ENCODE measurements around the gene MLF2. TPM values are rescaled to one million over a fixed set of nuclear protein-coding genes. Genes with fewer than 3 reads are reported as not detected.

MLF2 gene, protein sequence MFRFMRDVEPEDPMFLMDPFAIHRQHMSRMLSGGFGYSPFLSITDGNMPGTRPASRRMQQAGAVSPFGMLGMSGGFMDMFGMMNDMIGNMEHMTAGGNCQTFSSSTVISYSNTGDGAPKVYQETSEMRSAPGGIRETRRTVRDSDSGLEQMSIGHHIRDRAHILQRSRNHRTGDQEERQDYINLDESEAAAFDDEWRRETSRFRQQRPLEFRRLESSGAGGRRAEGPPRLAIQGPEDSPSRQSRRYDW
- 196 and 281 TPM in 2 replicates for total RNA-seq

DNA sequence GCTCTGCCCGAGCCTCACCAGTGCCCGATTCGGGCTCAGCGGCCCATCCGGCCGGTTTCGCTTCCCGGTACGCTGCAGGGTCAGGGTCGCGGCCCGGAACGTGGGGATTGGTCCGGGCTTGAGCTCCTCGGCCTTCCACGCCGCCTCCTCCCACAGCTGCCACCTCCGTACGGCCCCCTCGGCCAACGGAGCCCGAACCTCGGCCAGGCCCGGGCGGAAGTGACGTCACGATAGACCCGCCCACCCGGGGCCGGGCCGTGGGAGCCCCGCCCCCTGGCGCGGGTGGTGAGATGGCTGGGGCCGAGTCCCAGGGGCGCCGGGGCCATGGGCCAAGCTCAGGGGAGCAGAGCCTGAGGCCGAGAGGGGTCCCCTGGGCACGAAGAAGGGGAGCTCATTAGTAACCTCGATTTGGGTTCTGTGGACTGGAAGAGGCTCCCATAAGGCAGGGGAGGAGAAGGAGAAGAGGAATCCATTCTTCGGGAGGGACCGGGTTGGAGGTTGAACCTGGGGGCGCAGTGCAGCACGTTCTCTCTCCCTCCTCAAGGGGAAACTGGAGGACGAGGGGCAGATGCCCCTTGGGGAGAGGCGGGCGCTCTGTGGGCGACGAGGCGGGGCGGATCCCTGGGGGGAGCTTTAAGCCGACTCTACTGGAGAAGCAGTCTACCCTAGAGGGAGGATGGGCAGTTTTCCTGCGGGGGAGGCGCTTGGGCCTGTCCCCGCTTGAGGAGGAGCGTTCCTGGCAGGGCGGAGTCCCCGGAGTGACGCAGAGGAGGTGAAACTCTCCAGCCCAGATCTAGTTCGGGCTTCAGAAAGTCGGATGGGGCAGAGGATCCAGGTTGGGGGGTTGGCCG lies at the start of gene MLF2:
Gene MLF2, minus strand, starts transcription at position 221 of the 851 bp plus-strand sequence. CDS start 807 bp downstream, outside the sequence.

DNA sequence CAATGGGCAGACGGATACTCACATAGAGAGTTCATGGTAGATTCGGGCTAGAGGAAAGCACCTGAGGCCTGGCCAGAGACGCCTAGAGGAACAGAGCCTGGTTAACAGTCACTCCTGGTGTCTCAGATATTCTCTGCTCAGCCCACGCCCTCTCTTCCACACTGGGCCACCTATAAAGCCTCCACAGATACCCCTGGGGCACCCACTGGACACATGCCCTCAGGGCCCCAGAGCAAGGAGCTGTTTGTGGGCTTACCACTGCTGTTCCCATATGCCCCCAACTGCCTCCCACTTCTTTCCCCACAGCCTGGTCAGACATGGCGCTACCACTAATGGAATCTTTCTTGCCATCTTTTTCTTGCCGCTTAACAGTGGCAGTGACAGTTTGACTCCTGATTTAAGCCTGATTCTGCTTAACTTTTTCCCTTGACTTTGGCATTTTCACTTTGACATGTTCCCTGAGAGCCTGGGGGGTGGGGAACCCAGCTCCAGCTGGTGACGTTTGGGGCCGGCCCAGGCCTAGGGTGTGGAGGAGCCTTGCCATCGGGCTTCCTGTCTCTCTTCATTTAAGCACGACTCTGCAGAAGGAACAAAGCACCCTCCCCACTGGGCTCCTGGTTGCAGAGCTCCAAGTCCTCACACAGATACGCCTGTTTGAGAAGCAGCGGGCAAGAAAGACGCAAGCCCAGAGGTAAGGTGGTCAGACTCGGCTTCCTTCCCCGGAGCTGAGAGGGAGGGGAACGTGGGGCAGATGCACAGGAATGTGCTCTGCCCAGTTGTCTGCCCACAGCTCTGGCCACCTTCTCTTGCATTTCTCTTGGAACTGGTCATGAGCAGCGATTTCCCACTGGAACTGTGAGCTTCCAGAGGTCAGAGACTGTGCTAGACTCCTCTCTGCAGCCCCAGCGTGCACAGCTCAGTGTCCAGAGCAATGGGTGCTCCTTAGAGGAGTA lies 36.3 kb upstream of the MLF2 start, which contains the start of gene CD4:
Gene CD4, plus strand, starts transcription at position 557 of the 953 bp plus-strand sequence. CDS start 10,611 bp downstream, outside the sequence.

DNA sequence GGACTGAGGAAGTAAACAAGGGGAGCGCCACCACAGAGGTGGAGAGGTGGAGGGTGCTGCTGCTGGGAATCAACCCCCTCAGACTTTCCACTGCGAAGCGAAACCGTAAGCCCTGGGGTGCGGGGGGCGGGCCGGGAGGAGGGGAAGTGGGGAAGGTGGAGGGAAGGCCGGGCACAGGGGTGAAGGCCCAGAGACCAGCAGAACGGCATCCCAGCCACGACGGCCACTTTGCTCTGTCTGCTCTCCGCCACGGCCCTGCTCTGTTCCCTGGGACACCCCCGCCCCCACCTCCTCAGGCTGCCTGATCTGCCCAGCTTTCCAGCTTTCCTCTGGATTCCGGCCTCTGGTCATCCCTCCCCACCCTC lies 19.4 kb upstream of the MLF2 start, which contains the start of gene LAG3:
Gene LAG3, plus strand, starts transcription at position 190 of the 365 bp plus-strand sequence. CDS start 333 bp downstream, outside the sequence.

DNA sequence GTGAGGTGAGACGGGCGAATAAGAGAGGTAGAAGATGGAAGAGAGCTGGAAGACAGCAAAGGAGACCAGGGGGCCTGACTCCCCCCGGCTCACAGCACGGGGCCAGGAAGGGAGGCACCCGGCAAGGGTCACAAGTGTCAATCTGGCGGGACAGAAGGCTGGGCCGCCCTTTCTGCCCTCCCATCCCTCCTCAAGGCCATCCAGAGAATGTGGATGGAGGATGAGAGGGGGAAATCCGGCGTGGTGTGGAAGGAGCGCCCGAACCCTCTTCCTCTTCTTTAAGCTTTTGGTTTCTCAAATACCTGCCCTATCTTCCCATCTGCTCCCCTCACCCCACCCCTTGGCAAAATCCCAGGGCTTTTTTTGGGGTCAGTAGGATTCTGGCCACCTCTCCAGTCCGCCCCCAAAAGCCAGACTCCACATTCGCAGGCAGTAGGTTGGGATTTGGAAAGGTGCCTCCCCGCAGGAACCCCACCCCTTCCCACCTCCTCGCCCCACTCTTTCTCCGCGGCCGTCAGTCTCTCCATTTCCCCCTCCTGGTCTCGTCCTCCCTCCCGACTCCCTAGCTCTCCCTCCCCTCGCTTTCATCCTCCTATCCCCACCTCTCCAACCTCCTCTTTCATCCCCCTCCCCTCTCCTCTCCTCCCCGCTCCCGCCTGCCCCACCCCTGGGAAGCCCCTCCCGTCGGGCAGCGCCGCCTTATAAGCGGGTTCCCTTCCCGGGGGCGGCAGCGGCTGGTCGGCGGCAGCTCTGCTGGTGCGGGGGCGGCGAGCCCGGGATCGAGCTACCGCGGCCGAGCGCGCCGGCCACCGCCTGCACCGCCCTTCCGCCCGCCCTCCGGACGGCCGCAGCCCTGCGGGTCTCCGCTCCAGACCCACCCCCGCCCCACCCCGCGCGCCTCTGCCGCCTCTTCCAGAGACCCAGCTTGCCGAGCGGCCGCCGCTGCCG lies 13.0 kb upstream of the MLF2 start, which contains the start of gene PTMS:
Gene PTMS, plus strand, starts transcription at position 730 of the 948 bp plus-strand sequence. CDS start 343 bp downstream, outside the sequence.

DNA sequence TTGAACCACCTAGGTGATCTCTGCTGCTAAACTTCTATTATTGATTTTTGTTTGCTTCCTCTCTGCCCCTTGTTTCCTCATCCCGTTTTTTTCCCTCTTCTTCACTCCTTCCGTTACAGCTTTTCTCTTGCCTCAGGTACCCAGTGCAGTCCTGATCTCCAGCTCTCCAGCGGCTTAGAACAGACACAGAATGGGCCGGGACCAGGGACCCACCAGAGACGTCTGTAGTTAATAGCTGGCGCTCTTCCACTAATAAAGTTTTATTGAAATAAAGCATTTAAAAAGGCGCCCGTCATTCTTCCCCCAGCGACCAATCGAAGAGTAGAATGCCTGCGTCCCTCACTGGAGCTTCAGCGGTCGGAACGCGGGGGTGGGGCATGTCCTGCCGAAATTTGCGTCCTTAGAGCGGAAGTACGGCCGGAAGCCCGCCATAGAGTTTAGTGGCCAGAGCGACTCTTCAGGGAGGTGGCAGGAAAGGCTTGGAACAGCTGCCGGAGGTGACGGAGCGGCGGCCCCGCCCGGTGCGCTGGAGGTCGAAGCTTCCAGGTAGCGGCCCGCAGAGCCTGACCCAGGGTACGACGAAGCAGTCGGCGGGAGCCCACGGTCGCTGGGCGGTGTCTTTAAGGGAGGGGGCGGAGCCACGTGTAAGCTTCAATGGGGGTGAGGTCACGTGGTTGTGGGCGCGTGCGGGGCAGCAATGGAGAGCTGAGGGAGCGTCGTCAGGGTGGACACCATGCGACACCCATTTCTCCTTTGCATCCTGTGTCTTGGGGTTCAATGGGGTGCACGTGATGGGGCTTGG lies 29.1 kb downstream of the MLF2 start, which contains the start of gene COPS7A:
Gene COPS7A, plus strand, starts transcription at position 440 of the 802 bp plus-strand sequence. CDS start 611 bp downstream, outside the sequence.

DNA sequence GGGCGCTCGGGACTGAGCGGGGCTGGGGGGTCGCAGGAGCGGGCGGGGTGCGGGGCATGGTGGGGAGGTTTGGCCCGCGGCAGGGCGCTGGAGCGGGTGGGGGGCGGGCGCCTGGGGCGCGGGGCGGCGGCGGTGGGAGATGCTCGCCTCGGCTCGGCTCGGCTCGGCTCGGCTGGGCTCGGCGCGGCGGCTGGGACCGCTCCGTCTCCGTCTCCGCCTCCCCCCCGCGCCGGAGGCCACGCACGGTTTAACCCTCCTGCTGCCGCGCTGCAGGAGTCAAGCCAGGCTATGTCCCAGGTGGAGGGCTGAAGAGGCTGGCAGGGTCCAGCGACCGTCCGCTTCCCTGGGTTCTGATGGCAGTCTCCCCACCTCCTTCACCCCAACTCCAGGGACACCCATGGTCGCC lies 52.3 kb downstream of the MLF2 start, which contains the start of gene PIANP:
Gene PIANP, minus strand, starts transcription at position 170 of the 406 bp plus-strand sequence. CDS start 2,754 bp downstream, outside the sequence.

Other genes starting within 250 kb of the MLF2 start
- 6,589 and 9,177 TPM in 2 replicates for gene GAPDH, start 218.6 kb downstream of the MLF2 start, total RNA-seq
- gene IFFO1, start 197.1 kb downstream of the MLF2 start, total RNA-seq, result 7.5 and 7.7 TPM in 2 replicates
- gene NOP2, start 184.8 kb downstream of the MLF2 start, total RNA-seq, result 6.9 and 17.1 TPM in 2 replicates
- 210 and 238 TPM in 2 replicates for gene CHD4, start 145.8 kb downstream of the MLF2 start, total RNA-seq
- gene LPAR5, start 117.2 kb downstream of the MLF2 start, total RNA-seq, result 0.65 TPM in 1 of 2 replicates, not detected in the other
- 0.13 and 0.72 TPM in 2 replicates for gene ACRBP, start 105.7 kb downstream of the MLF2 start, total RNA-seq
- gene ING4, start 90.0 kb downstream of the MLF2 start, total RNA-seq, result 24.4 and 89.2 TPM in 2 replicates
- 16.8 and 39.4 TPM in 2 replicates for gene ZNF384, start 63.8 kb downstream of the MLF2 start, total RNA-seq
- 0.52 and 5.9 TPM in 2 replicates for gene PIANP, start 52.3 kb downstream of the MLF2 start, total RNA-seq
- 50.6 and 80.7 TPM in 2 replicates for gene COPS7A, start 29.1 kb downstream of the MLF2 start, total RNA-seq
- gene PTMS, start 13.2 kb upstream of the MLF2 start, total RNA-seq, result 174 and 234 TPM in 2 replicates
- gene LAG3, start 19.4 kb upstream of the MLF2 start, total RNA-seq, result 1.6 TPM in 1 of 2 replicates, not detected in the other
- 11.2 and 19.2 TPM in 2 replicates for gene CD4, start 36.4 kb upstream of the MLF2 start, total RNA-seq
- gene GPR162, start 68.7 kb upstream of the MLF2 start, total RNA-seq, result 2.1 and 20.3 TPM in 2 replicates
- 72.0 and 77.4 TPM in 2 replicates for gene P3H3, start 75.3 kb upstream of the MLF2 start, total RNA-seq
- gene GNB3, start 87.8 kb upstream of the MLF2 start, total RNA-seq, result 0.39 and 0.48 TPM in 2 replicates
- gene CDCA3, start 98.1 kb upstream of the MLF2 start, total RNA-seq, result 12.0 and 27.4 TPM in 2 replicates
- 47.1 and 72.5 TPM in 2 replicates for gene USP5, start 99.0 kb upstream of the MLF2 start, total RNA-seq
- 1,206 and 1,693 TPM in 2 replicates for gene TPI1, start 114.4 kb upstream of the MLF2 start, total RNA-seq
- 3.6 and 5.4 TPM in 2 replicates for gene SPSB2, start 120.2 kb upstream of the MLF2 start, total RNA-seq
- gene LRRC23, start 151.7 kb upstream of the MLF2 start, total RNA-seq, result 5.8 and 13.9 TPM in 2 replicates
- gene ENO2, start 161.4 kb upstream of the MLF2 start, total RNA-seq, result 26.1 and 45.2 TPM in 2 replicates
- 14.2 and 57.7 TPM in 2 replicates for gene ATN1, start 174.8 kb upstream of the MLF2 start, total RNA-seq
- gene RNU7-1, start 190.7 kb upstream of the MLF2 start, total RNA-seq, result not detected in 2 replicates
- 336 and 337 TPM in 2 replicates for gene C12orf57, start 190.9 kb upstream of the MLF2 start, total RNA-seq
- 1.0 and 4.2 TPM in 2 replicates for gene PTPN6, start 198.2 kb upstream of the MLF2 start, total RNA-seq
- 395 and 411 TPM in 2 replicates for gene PHB2, start 217.5 kb upstream of the MLF2 start, total RNA-seq
- gene EMG1, start 217.8 kb upstream of the MLF2 start, total RNA-seq, result 24.4 and 65.2 TPM in 2 replicates

Data from epithelial cell of alveolus of lung (primary cell).